Measurements from ENCODE around the gene GPR137B. TPM values are rescaled to one million over a fixed set of nuclear protein-coding genes. Genes with fewer than 3 reads are reported as not detected.
"Not testable (repeated sequence)": the region's sequence is repeated elsewhere in the genome, so short reads cannot be mapped to it uniquely, and the experiment has no call there.

Gene GPR137B
- 10 to 100 TPM; 27.7 to 49.8 (median 48.4) TPM for total RNA-seq
- 10 to 100 TPM; 14.9 to 37.4 TPM for polyA plus RNA-seq
- long read RNA-seq, donor 1, transcript GPR137B-202 (7 exons, 2,042 nt) = major isoform, 66 of 91 reads
- long read RNA-seq, donor 1, partial matches to known transcripts = 8 of 91 reads
- long read RNA-seq, donor 1, other reads (novel, unspliced or antisense) = 17 of 91 reads
- long read RNA-seq, donor 2, transcript GPR137B-202 (7 exons, 2,042 nt) = major isoform, 59 of 85 reads
- long read RNA-seq, donor 2, partial matches to known transcripts = 9 of 85 reads
- long read RNA-seq, donor 2, other reads (novel, unspliced or antisense) = 17 of 85 reads
- long read RNA-seq, donor 3, transcript GPR137B-202 (7 exons, 2,042 nt) = major isoform, 64 of 96 reads
- long read RNA-seq, donor 3, partial matches to known transcripts = 3 of 96 reads
- long read RNA-seq, donor 3, other reads (novel, unspliced or antisense) = 29 of 96 reads

GRCh38 chr1:236142253-236143103 is at the start of gene GPR137B:
Gene GPR137B (plus strand): TSS chr1:236142539. CDS start chr1:236142623, 84 bp downstream.
- peaks cover 0 to 51% (median 22%) of the 10 kb centered on the region in 12 donors for H3K4me1 ChIP-seq
- peak within 1 kb of the TSS; percentile 61 to 98 (median 82) for H3K4me3 ChIP-seq
- ATAC-seq (peak in 3 of 4 donors; percentile 44 to 61 (median 61)), DNase-seq (peak; percentile 65 to 74 (median 66))
- peak within 1 kb of the TSS in 11 of 12 donors; percentile 6 to 82 (median 70) for H3K27ac ChIP-seq
- no peaks in the 10 kb centered on the region for H3K9me3 ChIP-seq
- intact Hi-C loops (cut with DNase I) = loop anchor here in 2 of 10 donors (5.0 to 10.0 kb wide), 2 partner anchors 140 to 142 kb away; partner anchors contain the start of gene ERO1B (in 2 of the 2)
- WGBS, 4 donors = 0 to 1% (median 1%) methylated on average over 22 to 97 of the region's 105 CpGs
- peaks cover 0 to 12% (median 0%) of the 10 kb centered on the region in 9 donors for H3K27me3 ChIP-seq
- no peak for TF ChIP-seq CTCF (IDR thresholded peaks at IDR 0.05)
- peak in 1 of 2 donors; percentile 52 for TF ChIP-seq POLR2A (IDR thresholded peaks at IDR 0.05)
- H3K36me3 ChIP-seq = peaks cover 0 to 11% (median 0%) of the 10 kb centered on the region in 9 donors

DNA sequence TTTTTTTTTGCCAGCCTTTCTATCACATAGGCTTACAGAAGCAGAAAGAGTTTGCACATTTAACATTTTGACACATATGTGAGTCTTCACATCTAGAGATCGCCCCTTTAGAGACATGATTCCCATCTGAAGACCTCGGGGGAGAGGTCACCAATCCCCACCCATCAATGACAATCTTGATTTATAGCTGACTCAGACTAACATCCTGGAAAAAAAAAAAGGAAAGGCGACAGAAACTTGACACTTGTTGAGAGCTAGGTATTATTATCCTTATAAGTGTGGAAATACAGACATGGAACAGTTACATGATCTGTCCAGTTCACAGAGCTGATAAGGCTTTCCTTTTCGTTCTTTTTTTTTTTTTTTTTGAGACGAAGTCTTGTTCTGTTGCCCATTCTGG is 49.4 kb upstream of the GPR137B start:
- intact Hi-C loops (cut with DNase I) = no loop called here
- Histone ChIP-seq H3K4me1 (peaks cover 0 to 7% (median 0%) of the 10 kb centered on the region in 12 donors), H3K27me3 (no peaks in the 10 kb centered on the region), H3K9me3 (peaks cover 0 to 13% (median 6%) of the 10 kb centered on the region in 12 donors), H3K36me3 (no peaks in the 10 kb centered on the region), H3K27ac (no peak overlapping the region), H3K4me3 (no peak overlapping the region)
- TF ChIP-seq CTCF (IDR thresholded peaks at IDR 0.05) = no peak
- no peak for TF ChIP-seq POLR2A (IDR thresholded peaks at IDR 0.05)
- DNase-seq = no peak
- WGBS, 4 donors = 38 to 51% (median 41%) methylated on average over 5 of the region's 5 CpGs
- no peak for ATAC-seq

- no peak overlapping the region for H3K4me3 ChIP-seq
- no peaks in the 10 kb centered on the region for H3K27me3 ChIP-seq
- intact Hi-C loops (cut with DNase I) = no loop called here
- H3K36me3 ChIP-seq = no peaks in the 10 kb centered on the region
- H3K27ac ChIP-seq = no peak overlapping the region
- TF ChIP-seq POLR2A (IDR thresholded peaks at IDR 0.05) (no peak), CTCF (IDR thresholded peaks at IDR 0.05) (no peak)
- WGBS, 4 donors = 87 to 95% (median 89%) methylated on average over 3 of the region's 3 CpGs
- H3K9me3 ChIP-seq = peaks cover 0 to 13% (median 6%) of the 10 kb centered on the region in 12 donors
- ATAC-seq = no peak
- DNase-seq = no peak
- peaks cover 0 to 7% (median 0%) of the 10 kb centered on the region in 12 donors for H3K4me1 ChIP-seq
Measured at GRCh38 chr1:236095705-236096520, 46.4 kb upstream of the GPR137B start.

DNA sequence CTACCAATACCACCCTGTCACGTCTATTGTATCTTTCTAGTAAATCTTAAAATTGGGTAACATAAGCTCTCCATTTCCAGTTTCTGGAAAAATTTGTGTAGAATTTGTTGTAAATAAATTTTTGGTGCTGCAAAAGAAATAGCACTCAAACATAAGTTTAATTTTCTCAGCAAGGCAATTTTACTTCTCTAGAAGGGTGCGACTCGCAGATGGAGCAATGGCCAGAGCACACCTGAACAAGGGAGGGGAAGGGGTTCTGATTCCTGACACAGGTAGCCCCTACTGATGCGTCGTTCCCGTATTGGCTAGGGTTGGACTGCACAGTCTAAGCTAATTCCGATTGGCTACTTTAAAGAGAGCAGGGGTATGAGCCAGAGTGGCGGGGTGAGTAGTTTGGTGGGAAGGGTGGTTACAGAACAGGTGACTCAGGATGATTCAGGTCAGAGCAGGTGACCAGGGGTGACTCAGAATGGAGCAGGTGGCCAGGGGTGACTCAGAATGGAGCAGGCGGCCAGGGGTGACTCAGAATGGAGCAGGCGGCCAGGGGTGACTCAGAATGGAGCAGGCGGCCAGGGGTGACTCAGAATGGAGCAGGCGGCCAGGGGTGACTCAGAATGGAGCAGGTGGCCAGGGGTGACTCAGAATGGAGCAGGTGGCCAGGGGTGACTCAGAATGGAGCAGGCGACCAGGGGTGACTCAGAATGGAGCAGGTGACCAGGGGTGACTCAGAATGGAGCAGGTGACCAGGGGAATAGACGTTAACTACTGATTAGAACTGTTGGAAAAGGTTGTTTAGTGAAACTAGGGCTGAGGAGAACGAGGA is 45.5 kb upstream of the GPR137B start:
- H3K27me3 ChIP-seq; H3K4me1 ChIP-seq; H3K4me3 ChIP-seq; intact Hi-C loops (cut with DNase I); H3K36me3 ChIP-seq: not testable (repeated sequence)
- WGBS, 4 donors = 62 to 70% (median 65%) methylated on average over 15 of the region's 15 CpGs
- ATAC-seq (peak in 1 of 4 donors; percentile 39), DNase-seq (peak; percentile 73 to 93 (median 88))
- H3K9me3 ChIP-seq = peaks cover 0 to 13% (median 6%) of the 10 kb centered on the region in 12 donors
- peak overlapping the region in 3 of 12 donors; percentile 38 to 77 (median 62) for H3K27ac ChIP-seq

All from heart left ventricle (tissue), 16 donors.